Heart left ventricle (tissue), 16 donors: ENCODE results near the gene KANK2. TPM values are rescaled to one million over a fixed set of nuclear protein-coding genes. Genes with fewer than 3 reads are reported as not detected.
"Not testable (repeated sequence)": the region's sequence is repeated elsewhere in the genome, so short reads cannot be mapped to it uniquely, and the experiment has no call there.

Source experiments
- ATAC-seq, 4 donors: fragments of 200-7000 bp; cut with Tn5 transposase; one replicate each; pipeline ENCODE4 v1.9.1; 2020 to 2022; ENCODE audit warnings: moderate library complexity in 4 of 4, mild to moderate bottlenecking in 3 of 4, moderate number of reproducible peaks in 1 of 4
- DNase-seq, 5 donors: peaks; one replicate each; pipeline ENCODE4 v3.0.0-alpha.2; 2020
- H3K27ac ChIP-seq, 12 donors: fragments of 200-600 bp; sonication (generic) in 4 of 12; one replicate each; pipeline versions ENCODE4 v1.5.0 to v1.8.0; 2016 to 2022; ENCODE audit warnings: mild to moderate bottlenecking in 2 of 12
- H3K27me3 ChIP-seq, 9 donors: fragments of 200-600 bp; sonication (generic) in 2 of 9; one replicate each; pipeline versions ENCODE4 v1.5.1 to v1.8.0; 2016 to 2022; ENCODE audit warnings: mild to moderate bottlenecking in 3 of 9
- H3K36me3 ChIP-seq, 9 donors: fragments of 200-600 bp; sonication (generic) in 2 of 9; one replicate each; pipeline versions ENCODE4 v1.5.0 to v1.8.0; 2018 to 2022; ENCODE audit warnings: mild to moderate bottlenecking in 2 of 9
- H3K4me1 ChIP-seq, 12 donors: fragments of 200-600 bp; sonication (generic) in 4 of 12; one replicate each; pipeline versions ENCODE4 v1.5.0 to v1.8.0; 2016 to 2022; ENCODE audit warnings: mild to moderate bottlenecking in 3 of 12
- H3K4me3 ChIP-seq, 12 donors: fragments of 200-600 bp; sonication (generic) in 4 of 12; one replicate each; pipeline versions ENCODE4 v1.5.0 to v1.8.0; 2017 to 2022; ENCODE audit warnings: mild to moderate bottlenecking in 9 of 12, moderate library complexity in 4 of 12
- H3K9me3 ChIP-seq, 12 donors: fragments of 200-600 bp; sonication (generic) in 4 of 12; one replicate each; pipeline versions ENCODE4 v1.5.0 to v1.8.0; 2016 to 2022; ENCODE audit warnings: mild to moderate bottlenecking in 1 of 12
- CTCF ChIP-seq, 12 donors: fragments of 200-600 bp; sonication (generic) in 4 of 12; IDR thresholded peaks; one replicate each; pipeline versions ENCODE4 v1.5.0 to v1.8.0; 2018 to 2022; ENCODE audit warnings: antibody characterized with exemption in 12 of 12, mild to moderate bottlenecking in 5 of 12
- POLR2A ChIP-seq, 2 donors: fragments of 450-650 bp; IDR thresholded peaks; one replicate each; pipeline ENCODE4 v1.6.1; 2017; ENCODE audit warnings: antibody characterized with exemption in 2 of 2, mild to moderate bottlenecking in 2 of 2, moderate library complexity in 2 of 2
- WGBS, 4 donors: extraction: QIAGEN DNeasy Blood & Tissue Kit in 2 of 4; methylation state at CpG; one replicate each; pipeline versions ENCODE4 v1.1.5 to v1.1.7; 2013 to 2018; 5-methylcytosine and 5-hydroxymethylcytosine counted together
- intact Hi-C, 10 donors: fragments of 100-400 bp; cut with DNase I; formaldehyde crosslinking; loops; one replicate each; pipeline versions ENCODE4 v1.11.1 to v1.14.2; 2022
- polyA plus RNA-seq, 2 donors: library from polyadenylated mRNA; stranded (reverse); fragments of 200-250 nt; gene quantifications; one replicate each; pipeline ENCODE4 v1.2.3, GENCODE V29; 2013
- total RNA-seq, 9 donors: library from RNA; depleted of rRNA in 2 of 9; stranded (reverse); fragments of >200 nt in 2 of 9; fragmentation: NEBNext Ultra II Directional in 3 of 9; extraction: Animal tissue kit (Norgen Biotek cat#: 25700) in 3 of 9; gene quantifications; one replicate each; pipeline versions ENCODE4 v1.1.0 to v1.2.4, GENCODE V29; 2016 to 2023
- donor health status: ischemic (EF 13 %, LVEDD 7.1; RV severe dilation, severe dysfunction).
- donor health status: healthy with polysubstance abuse.
- donor health status: DM: no; HTN: yes; CAD: no.
- donor health status: DM: no; HTN: no; CAD: no.
- donor health status: ischemic (EF 25% LVEDD 6.9; RV normal size, moderate dysfunction).
- donor health status: ischemic (EF 25% LVEDD 5.7; RV mildly dilated, moderate dysfunction).
- donor health status: healthy.
- donor health status: DM: yes; HTN: yes; CAD: no.
- donor health status: ischemic (EF 35%, LVEDD 5.7; RV mildly dilated, moderate dysfunction).
- donor health status: nonischemic (EF 11% LVEDD 7.7; RV severe dilation, severe dysfunction).
- donor health status: DM: yes; HTN: yes; CAD: no.
- donor health status: PGD.
- donor health status: ischemic (EF 29% LVEDD 5.4; RV normal size, mild dysfunction).
- donor health status: nonischemic (EF 23%, LVEDD 6.1; RV moderate dilation, normal function).

Gene KANK2
- total and polyA plus RNA-seq, 11 donors, result 232 to 1,831 (median 294) TPM

- Histone ChIP-seq H3K9me3 (no peaks in the 10 kb centered on the region), H3K27ac (peak overlapping the region; percentile 4 to 76 (median 57)), H3K36me3 (peaks cover 0 to 74% (median 58%) of the 10 kb centered on the region in 9 donors), H3K4me3 (no peak overlapping the region), H3K4me1 (peaks cover 0 to 25% (median 11%) of the 10 kb centered on the region in 12 donors), H3K27me3 (no peaks in the 10 kb centered on the region)
- intact Hi-C loops, result loop anchor here in 5 of 10 donors (2.0 to 10.0 kb wide), 6 partner anchors 94 to 304 kb away; partner anchors contain the start of genes ODAD3 (in 1 of the 5) and PRKCSH (in 1 of the 5)
- DNase-seq (peak; percentile 83 to 87 (median 83)), ATAC-seq (peak; percentile 66 to 86 (median 82))
- peak; percentile 79 to 96 (median 88) for TF ChIP-seq CTCF (IDR thresholded peaks at IDR 0.05)
- TF ChIP-seq POLR2A (IDR thresholded peaks at IDR 0.05), result no peak
- 43 to 48% (median 43%) methylated on average over 19 of the region's 19 CpGs for WGBS, 4 donors
These were observed 66.4 kb downstream of the KANK2 start for GRCh38 chr19:11130824-11131455.

GRCh38 chr19:11127905-11128304 is 69.4 kb downstream of the KANK2 start:
- intact Hi-C loops, result loop anchor here in 7 of 10 donors (2.0 to 10.0 kb wide), 6 partner anchors 84 to 193 kb away; no protein-coding TSS in a partner anchor
- TF ChIP-seq CTCF (IDR thresholded peaks at IDR 0.05), result no peak
- TF ChIP-seq POLR2A (IDR thresholded peaks at IDR 0.05), result no peak
- Histone ChIP-seq H3K4me1 (peaks cover 0 to 26% (median 12%) of the 10 kb centered on the region in 12 donors), H3K4me3 (no peak overlapping the region), H3K27ac (no peak overlapping the region), H3K9me3 (no peaks in the 10 kb centered on the region), H3K36me3 (peaks cover 2 to 95% (median 82%) of the 10 kb centered on the region in 9 donors), H3K27me3 (no peaks in the 10 kb centered on the region)
- WGBS, 4 donors, result 84 to 95% (median 93%) methylated on average over 15 of the region's 15 CpGs
- ATAC-seq (no peak), DNase-seq (no peak)

- H3K36me3 ChIP-seq, result peaks cover 2 to 94% (median 80%) of the 10 kb centered on the region in 9 donors
- peaks cover 0 to 20% (median 11%) of the 10 kb centered on the region in 12 donors for H3K4me1 ChIP-seq
- no peak overlapping the region for H3K4me3 ChIP-seq
- ATAC-seq, result peak; percentile 51 to 76 (median 68)
- H3K27me3 ChIP-seq, result no peaks in the 10 kb centered on the region
- H3K9me3 ChIP-seq, result no peaks in the 10 kb centered on the region
- 56 to 66% (median 62%) methylated on average over 11 of the region's 11 CpGs for WGBS, 4 donors
- peak overlapping the region in 1 of 12 donors; percentile 32 for H3K27ac ChIP-seq
- intact Hi-C loops, result loop anchor here in 9 of 10 donors (1.0 to 10.0 kb wide), 7 partner anchors 77 to 191 kb away; no protein-coding TSS in a partner anchor
- TF ChIP-seq CTCF (IDR thresholded peaks at IDR 0.05) (peak; percentile 67 to 88 (median 80)), POLR2A (IDR thresholded peaks at IDR 0.05) (no peak)
- DNase-seq, result peak; percentile 70 to 87 (median 82)
These were observed 71.2 kb downstream of the KANK2 start for GRCh38 chr19:11125994-11126685.

GRCh38 chr19:11124157-11124556 is 73.2 kb downstream of the KANK2 start:
- H3K4me3 ChIP-seq, H3K27ac ChIP-seq, H3K9me3 ChIP-seq, ATAC-seq, H3K27me3 ChIP-seq, H3K4me1 ChIP-seq, DNase-seq: not testable (repeated sequence)
- 96 to 99% (median 98%) methylated on average over 4 of the region's 4 CpGs for WGBS, 4 donors
- intact Hi-C loops, result loop anchor here in 5 of 10 donors (10.0 kb wide), 3 partner anchors 89 to 189 kb away; no protein-coding TSS in a partner anchor
- H3K36me3 ChIP-seq, result peaks cover 2 to 97% (median 83%) of the 10 kb centered on the region in 9 donors
